Activated CD8-positive, alpha-beta memory T cell treated with anti-CD3 and anti-CD28 coated beads, Interleukin-2, amount 10 ng/mL, durations not matched to agents 7 days and 5 days (primary cell): ENCODE results near the gene KRT33B. TPM values are rescaled to one million over a fixed set of nuclear protein-coding genes. Genes with fewer than 3 reads are reported as not detected.
"Not testable (repeated sequence)": the region's sequence is repeated elsewhere in the genome, so short reads cannot be mapped to it uniquely, and the experiment has no call there.

Experiments
- ATAC-seq: fragments of 150-1000 bp; cut with Tn5 transposase; one replicate; pipeline ENCODE4 v1.10.0; 2021; ENCODE audit warnings: moderate library complexity
- CTCF ChIA-PET: fragments of 350-600 bp; sonication (Branson Sonifier 250); formaldehyde crosslinking; loops from one replicate; lab custom pipeline; 2021; ENCODE audit warnings: antibody characterized with exemption; lab: Charles Lee
- DNase-seq: peaks from one replicate; pipeline ENCODE4 v3.0.0-alpha.2; 2020
- H3K27ac Mint-ChIP-seq: one replicate; pipeline ENCODE4 v1.8.0; 2021; ENCODE audit warnings: mild to moderate bottlenecking, mixed read lengths
- H3K27me3 Mint-ChIP-seq: one replicate; pipeline ENCODE4 v1.8.0; 2021; ENCODE audit warnings: mixed read lengths
- H3K36me3 Mint-ChIP-seq: one replicate; pipeline ENCODE4 v1.8.0; 2021; ENCODE audit warnings: mild to moderate bottlenecking, mixed read lengths
- H3K4me1 Mint-ChIP-seq: one replicate; pipeline ENCODE4 v1.8.0; 2021; ENCODE audit warnings: mixed read lengths
- H3K4me3 Mint-ChIP-seq: one replicate; pipeline ENCODE4 v1.8.0; 2021; ENCODE audit warnings: mild to moderate bottlenecking, moderate library complexity, mixed read lengths
- H3K9me3 Mint-ChIP-seq: one replicate; pipeline ENCODE4 v1.8.0; 2022; ENCODE audit warnings: low read depth, mixed read lengths
- total RNA-seq, 2 experiments: library from RNA; stranded (reverse); gene quantifications; one replicate each; pipeline ENCODE4 v1.2.3, GENCODE V29; 2021

KRT33B gene
- total RNA-seq, 2 experiments from 2014 or later: not detected

DNA sequence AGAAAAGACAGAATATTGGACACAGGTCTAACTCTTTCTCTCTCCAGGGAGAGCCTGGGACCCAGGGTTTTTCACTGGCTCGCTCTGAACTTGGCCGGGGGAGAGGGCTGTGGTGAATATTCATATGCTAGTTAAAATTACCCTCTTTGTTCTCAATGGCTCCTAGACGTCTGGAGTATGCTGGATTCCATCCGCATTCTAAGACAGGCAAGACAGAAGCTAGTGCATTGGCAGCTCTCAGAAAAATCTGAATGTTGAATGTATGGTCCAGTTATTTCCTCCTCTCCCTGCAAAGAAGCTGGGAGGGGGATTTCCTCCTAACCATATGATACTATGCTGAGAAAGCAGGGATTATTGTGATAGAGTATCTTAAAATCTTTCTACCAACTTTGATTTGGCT is 18.1 kb upstream of the KRT33B start:
- DNase-seq (no peak), ATAC-seq (no peak)
- CTCF ChIA-PET: no interaction called here
- no peaks in the 10 kb centered on the region for H3K4me1 Mint-ChIP-seq
- H3K27ac Mint-ChIP-seq: no peak overlapping the region
- H3K4me3 Mint-ChIP-seq: no peak overlapping the region
- H3K9me3 Mint-ChIP-seq: peaks cover 3% of the 10 kb centered on the region
- H3K27me3 Mint-ChIP-seq: peaks cover 37% of the 10 kb centered on the region
- H3K36me3 Mint-ChIP-seq: peaks cover 2% of the 10 kb centered on the region

DNA sequence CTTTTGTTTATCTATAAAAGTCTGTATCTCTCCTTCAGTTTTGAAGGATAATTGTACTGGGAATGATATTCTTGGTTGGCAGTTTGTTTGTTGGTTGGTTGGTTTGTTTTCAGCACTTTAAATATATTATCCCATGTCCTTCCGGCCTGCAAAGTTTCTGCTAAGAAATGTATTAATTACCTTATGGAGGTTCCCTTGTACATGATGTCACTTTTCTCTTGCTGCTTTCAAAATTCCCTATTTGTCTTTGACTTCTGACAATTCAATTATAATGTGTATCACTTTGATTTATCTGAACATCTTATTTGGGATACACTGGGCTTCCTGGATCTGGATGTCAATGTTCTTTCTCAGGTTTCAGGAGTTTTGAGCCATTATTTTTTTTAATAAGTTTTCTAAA is 16.6 kb upstream of the KRT33B start:
- Mint-ChIP-seq H3K27ac (no peak overlapping the region), H3K9me3 (peaks cover 3% of the 10 kb centered on the region), H3K36me3 (peaks cover 2% of the 10 kb centered on the region), H3K4me3 (no peak overlapping the region), H3K27me3 (peaks cover 31% of the 10 kb centered on the region), H3K4me1 (no peaks in the 10 kb centered on the region)
- CTCF ChIA-PET: no interaction called here
- no peak for DNase-seq
- ATAC-seq: no peak

DNA sequence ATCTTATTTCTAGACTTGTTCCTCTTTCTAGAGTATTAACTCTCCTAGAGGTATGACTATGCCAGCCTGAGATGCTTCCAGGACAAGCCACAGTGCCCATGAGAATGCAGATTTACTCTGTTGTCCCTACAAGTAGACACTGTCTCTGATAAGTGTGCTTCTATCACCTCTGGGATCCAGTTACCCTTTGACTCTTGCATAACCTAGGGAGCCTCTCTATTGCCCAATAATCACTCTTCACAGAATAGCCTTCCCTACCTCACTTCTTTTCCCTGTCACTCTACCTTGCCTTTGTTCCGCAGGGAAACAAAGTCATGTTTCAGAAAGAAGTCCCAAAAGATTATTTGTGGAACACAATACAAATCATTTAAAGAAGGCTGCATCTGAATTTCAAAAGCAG is 14.1 kb upstream of the KRT33B start:
- Mint-ChIP-seq H3K4me3 (no peak overlapping the region), H3K36me3 (peaks cover 2% of the 10 kb centered on the region), H3K27me3 (peaks cover 14% of the 10 kb centered on the region), H3K4me1 (no peaks in the 10 kb centered on the region), H3K27ac (no peak overlapping the region), H3K9me3 (peaks cover 3% of the 10 kb centered on the region)
- CTCF ChIA-PET: no interaction called here
- ATAC-seq (no peak), DNase-seq (no peak)

DNA sequence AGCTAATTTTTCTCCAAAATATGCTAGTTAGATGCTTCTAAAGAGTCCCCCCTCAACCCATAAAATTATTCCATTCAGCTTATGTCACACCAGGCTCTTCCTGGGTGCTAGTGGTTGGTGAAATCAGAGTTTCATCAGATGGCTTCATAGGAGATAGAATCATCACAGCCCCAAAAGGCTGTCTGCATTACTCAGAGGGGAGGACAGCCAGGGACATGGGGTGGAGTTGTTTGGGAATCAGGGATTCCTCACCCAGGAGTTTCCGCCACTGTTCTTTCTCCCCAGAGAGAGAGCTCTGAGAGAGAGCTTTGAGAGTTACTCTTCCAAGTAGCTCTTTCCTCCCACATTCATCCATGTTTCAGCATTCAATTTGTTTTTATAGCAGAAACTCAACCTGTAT is 12.8 kb upstream of the KRT33B start:
- Mint-ChIP-seq H3K36me3 (no peaks in the 10 kb centered on the region), H3K9me3 (peaks cover 3% of the 10 kb centered on the region), H3K4me3 (no peak overlapping the region), H3K4me1 (no peaks in the 10 kb centered on the region), H3K27me3 (peaks cover 11% of the 10 kb centered on the region), H3K27ac (no peak overlapping the region)
- ATAC-seq (no peak), DNase-seq (no peak)
- CTCF ChIA-PET: no interaction called here

DNA sequence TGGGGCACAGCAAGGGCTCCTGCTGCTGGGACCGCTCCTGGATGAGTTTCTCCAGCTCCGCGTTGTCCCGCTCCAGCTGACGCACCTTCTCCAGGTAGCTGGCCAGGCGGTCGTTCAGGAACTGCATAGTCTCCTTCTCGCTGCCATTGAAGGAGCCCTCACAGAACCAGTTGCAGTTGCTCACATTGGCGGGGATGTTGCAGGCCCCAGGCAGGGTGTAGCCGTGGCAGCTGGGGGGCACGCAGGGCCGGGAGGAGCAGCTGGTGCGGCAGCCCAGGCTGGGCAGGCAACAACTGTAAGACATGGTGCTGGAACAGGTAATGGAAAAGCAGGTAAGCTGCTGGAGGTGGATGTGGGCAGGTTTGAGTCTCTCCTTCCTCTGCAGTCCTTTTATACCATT is 12.3 kb upstream of the KRT33B start, which contains the start of gene KRT34:
KRT34 (minus strand) TSS at position 364 of the 400 bp plus-strand sequence; CDS start at position 304, 60 bp downstream.
- H3K4me3 Mint-ChIP-seq, H3K27ac Mint-ChIP-seq, ATAC-seq, H3K36me3 Mint-ChIP-seq, H3K9me3 Mint-ChIP-seq, H3K4me1 Mint-ChIP-seq, DNase-seq, CTCF ChIA-PET: not testable (repeated sequence)
- peaks cover 13% of the 10 kb centered on the region for H3K27me3 Mint-ChIP-seq

DNA sequence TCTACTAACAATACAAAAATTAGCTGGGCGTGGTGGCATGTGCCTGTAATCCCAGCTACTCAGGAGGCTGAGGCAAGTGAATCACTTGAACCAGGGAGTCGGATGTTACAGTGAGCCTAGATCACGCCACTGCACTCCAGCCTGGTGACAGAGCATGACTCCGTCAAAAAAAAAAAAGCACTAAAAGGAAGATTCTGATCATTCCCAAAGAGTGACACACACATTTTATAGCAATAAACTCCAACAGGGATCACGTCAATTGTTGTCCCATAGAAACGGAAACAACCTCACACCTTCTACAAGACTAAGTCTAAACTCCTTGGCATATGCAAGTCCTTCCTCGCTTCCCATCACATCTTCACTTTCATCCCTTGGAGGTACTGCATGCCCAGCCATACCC is 10.5 kb upstream of the KRT33B start:
- H3K36me3 Mint-ChIP-seq, H3K4me1 Mint-ChIP-seq, H3K9me3 Mint-ChIP-seq, DNase-seq, H3K27ac Mint-ChIP-seq, ATAC-seq, CTCF ChIA-PET, H3K4me3 Mint-ChIP-seq: not testable (repeated sequence)
- H3K27me3 Mint-ChIP-seq: peaks cover 12% of the 10 kb centered on the region

DNA sequence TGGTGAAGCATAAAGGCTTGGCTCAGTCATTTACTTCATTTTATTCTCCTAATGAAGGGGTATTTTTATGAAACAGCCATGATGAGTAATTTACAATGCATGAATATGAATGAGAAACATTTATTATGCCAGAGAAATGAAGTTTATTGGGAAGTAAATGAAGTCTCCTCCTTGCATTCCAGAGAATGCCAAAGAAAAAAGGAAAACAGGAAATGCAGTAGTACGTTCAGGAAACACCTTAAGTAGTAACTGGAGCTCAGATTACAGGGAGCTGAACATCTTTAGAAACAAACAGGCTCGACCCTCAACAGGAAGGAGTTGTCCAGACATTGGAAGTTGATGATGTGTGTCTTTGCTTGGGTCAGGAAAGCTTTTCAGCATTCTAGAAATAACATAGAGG is 7.9 kb upstream of the KRT33B start:
- Mint-ChIP-seq H3K9me3 (no peaks in the 10 kb centered on the region), H3K27me3 (peaks cover 11% of the 10 kb centered on the region), H3K4me3 (no peak overlapping the region), H3K4me1 (no peaks in the 10 kb centered on the region), H3K36me3 (no peaks in the 10 kb centered on the region), H3K27ac (no peak overlapping the region)
- ATAC-seq: no peak
- CTCF ChIA-PET: no interaction called here
- DNase-seq: no peak

DNA sequence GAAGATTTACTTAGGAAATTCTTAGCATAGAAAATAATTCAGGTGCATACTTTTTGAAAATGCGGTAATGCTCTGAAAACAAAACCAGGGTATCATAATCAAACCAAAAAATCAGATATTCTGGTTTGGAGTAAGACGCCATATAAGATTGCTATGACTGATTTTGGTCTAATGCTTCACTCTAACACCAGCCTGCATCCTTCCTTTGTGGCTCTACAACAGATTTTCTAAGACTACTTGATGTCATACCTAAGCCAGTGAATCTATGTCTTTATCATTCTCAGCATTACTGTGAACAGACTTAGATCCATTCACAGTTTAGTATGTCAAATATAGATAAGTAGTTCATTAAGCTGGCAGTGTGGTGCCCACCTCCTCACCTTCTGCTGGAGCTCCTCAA is 590 bp downstream of the KRT33B start:
- H3K36me3 Mint-ChIP-seq: no peaks in the 10 kb centered on the region
- DNase-seq (no peak), ATAC-seq (no peak)
- CTCF ChIA-PET: interaction anchor here (1.2 kb wide), 1 partner anchor 21 kb away, joined by 3 read pairs; no protein-coding TSS in a partner anchor
- peaks cover 3% of the 10 kb centered on the region for H3K27me3 Mint-ChIP-seq
- no peaks in the 10 kb centered on the region for H3K9me3 Mint-ChIP-seq
- H3K4me3 Mint-ChIP-seq: no peak overlapping the region
- H3K4me1 Mint-ChIP-seq: peaks cover 6% of the 10 kb centered on the region
- H3K27ac Mint-ChIP-seq: no peak overlapping the region

DNA sequence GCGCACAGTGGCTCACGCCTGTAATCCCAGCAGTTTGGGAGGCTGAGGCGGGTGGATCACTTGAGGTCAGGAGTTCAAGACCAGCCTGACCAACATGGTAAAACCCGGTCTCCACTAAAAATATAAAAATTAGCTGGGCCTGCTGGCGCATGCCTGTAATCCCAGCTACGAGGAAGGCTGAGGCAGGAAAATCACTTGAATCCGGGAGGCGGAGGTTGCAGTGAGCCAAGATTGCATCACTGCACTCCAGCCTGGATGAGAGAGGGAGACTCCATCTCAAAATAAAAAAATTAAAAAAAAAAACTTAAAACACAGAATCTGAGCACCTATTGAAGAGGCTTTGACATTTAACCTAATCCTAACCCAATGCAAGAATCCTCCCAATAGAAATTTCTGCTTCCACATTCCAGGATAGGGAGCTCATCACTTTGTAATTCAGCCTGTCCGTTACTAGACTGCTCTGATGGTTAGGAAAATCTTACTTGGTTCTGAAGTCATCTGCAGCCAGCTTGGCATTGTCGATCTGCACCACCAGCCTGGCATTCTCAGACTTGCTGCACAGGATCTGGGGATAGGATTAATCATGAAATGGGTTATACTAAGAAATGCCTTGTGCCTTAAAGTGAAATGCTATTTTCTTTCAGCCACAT is 2.1 kb downstream of the KRT33B start:
- ATAC-seq: no peak
- H3K36me3 Mint-ChIP-seq: no peaks in the 10 kb centered on the region
- peaks cover 6% of the 10 kb centered on the region for H3K4me1 Mint-ChIP-seq
- CTCF ChIA-PET: no interaction called here
- no peaks in the 10 kb centered on the region for H3K9me3 Mint-ChIP-seq
- peaks cover 3% of the 10 kb centered on the region for H3K27me3 Mint-ChIP-seq
- no peak for DNase-seq
- H3K4me3 Mint-ChIP-seq: no peak overlapping the region
- no peak overlapping the region for H3K27ac Mint-ChIP-seq

DNA sequence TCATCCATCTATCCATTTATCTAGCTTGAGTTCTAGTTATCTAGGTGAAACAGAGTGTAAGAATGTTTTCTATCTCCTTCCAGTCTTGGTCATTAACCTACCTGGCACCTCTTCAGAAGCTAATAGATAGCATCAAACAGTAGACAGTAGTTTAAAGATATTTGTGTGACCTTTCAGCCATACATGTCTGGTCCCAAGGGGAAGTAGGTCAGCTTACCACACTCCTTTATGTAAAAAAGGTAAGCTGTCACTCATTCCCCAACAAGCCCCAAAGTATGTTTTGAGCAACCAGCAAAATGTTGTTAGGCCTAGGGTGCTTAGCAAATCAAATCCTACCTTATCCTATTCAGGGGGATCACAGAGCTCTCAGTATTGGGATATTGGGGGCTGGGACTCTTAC is 3.5 kb downstream of the KRT33B start:
- H3K4me1 Mint-ChIP-seq: peaks cover 6% of the 10 kb centered on the region
- no peak for DNase-seq
- H3K27ac Mint-ChIP-seq: no peak overlapping the region
- CTCF ChIA-PET: no interaction called here
- H3K9me3 Mint-ChIP-seq: no peaks in the 10 kb centered on the region
- H3K36me3 Mint-ChIP-seq: no peaks in the 10 kb centered on the region
- peaks cover under 1% of the 10 kb centered on the region for H3K27me3 Mint-ChIP-seq
- no peak overlapping the region for H3K4me3 Mint-ChIP-seq
- ATAC-seq: no peak

DNA sequence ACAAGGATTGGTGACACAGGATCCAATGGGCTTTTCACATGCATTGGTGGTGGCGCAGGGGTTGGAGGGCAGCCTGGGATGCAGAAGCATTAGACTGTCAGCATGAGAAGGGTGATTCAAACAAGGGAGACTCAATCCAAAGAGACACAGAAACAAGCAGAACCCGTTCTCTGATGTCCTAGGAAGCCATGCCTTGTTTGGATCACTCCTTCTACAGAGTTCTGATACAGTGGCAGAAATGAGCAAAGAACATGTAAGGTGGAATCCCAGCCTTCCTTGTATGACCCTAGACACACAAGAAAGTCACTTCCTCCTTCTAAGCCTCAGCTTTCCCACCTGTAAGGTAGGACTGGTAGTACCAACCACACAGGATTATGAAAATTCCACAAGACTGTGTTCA is 5.7 kb downstream of the KRT33B start:
- Mint-ChIP-seq H3K27me3 (no peaks in the 10 kb centered on the region), H3K4me1 (no peaks in the 10 kb centered on the region), H3K9me3 (no peaks in the 10 kb centered on the region), H3K27ac (no peak overlapping the region), H3K36me3 (no peaks in the 10 kb centered on the region), H3K4me3 (no peak overlapping the region)
- CTCF ChIA-PET: no interaction called here
- DNase-seq: no peak
- no peak for ATAC-seq

DNA sequence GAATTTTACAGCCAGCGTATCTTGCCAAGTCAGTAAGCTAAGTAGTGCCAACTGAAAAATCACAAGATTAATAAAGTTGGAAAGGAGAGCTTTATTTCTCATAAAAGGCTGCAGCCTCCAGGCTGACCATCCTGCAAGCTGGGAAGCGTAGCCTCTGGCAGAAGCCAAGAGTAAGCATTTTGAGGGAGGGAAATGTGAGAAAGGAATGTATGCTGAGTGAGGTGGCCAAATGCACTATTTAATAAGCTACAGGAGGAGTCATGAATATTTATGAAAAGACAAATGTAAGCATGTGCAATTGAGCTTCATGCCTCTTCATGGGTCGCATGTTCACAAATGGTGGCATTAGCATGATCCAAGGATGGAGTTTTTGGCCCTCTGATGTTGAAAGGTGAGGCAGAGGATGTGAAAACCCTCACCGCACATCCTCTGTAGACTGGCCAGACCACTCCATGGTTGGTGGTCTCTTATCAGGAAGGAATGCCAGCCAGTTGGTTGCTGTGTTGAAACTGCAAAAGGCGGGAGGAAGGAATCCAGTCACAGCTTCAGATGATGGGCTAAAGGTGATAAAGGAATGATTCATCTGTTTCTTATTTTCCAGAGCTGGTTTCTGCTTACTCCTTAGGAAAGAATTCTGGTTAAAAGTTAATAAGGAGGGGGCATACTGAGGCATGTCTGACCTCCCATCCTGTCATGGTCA is 9.2 kb downstream of the KRT33B start:
- Mint-ChIP-seq H3K27ac (no peak overlapping the region), H3K4me3 (no peak overlapping the region), H3K27me3 (peaks cover 9% of the 10 kb centered on the region), H3K9me3 (no peaks in the 10 kb centered on the region), H3K4me1 (no peaks in the 10 kb centered on the region), H3K36me3 (no peaks in the 10 kb centered on the region)
- ATAC-seq (no peak), DNase-seq (no peak)
- CTCF ChIA-PET: no interaction called here

DNA sequence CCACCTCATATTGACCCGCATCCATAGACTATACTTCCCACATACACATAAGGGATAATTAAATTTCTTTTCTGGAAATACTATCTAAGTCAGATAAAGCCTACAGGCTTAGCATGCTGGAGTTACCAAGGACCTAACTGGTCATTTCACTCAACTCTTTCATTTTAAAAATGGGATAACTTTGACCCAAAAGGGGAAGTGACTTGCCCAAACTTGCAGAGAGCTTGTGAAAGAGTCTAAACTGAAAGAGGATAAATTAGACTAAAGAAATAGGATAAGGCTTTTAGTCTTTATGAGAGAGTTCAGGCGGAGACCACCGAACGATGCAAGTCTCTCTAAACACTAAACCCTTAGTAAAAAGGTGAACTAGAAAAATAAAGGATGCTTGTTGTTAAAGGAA is 15.1 kb downstream of the KRT33B start:
- ATAC-seq (no peak), DNase-seq (no peak)
- H3K9me3 Mint-ChIP-seq: no peaks in the 10 kb centered on the region
- no peak overlapping the region for H3K4me3 Mint-ChIP-seq
- no peaks in the 10 kb centered on the region for H3K36me3 Mint-ChIP-seq
- H3K4me1 Mint-ChIP-seq: no peaks in the 10 kb centered on the region
- CTCF ChIA-PET: no interaction called here
- no peak overlapping the region for H3K27ac Mint-ChIP-seq
- H3K27me3 Mint-ChIP-seq: peaks cover 20% of the 10 kb centered on the region

DNA sequence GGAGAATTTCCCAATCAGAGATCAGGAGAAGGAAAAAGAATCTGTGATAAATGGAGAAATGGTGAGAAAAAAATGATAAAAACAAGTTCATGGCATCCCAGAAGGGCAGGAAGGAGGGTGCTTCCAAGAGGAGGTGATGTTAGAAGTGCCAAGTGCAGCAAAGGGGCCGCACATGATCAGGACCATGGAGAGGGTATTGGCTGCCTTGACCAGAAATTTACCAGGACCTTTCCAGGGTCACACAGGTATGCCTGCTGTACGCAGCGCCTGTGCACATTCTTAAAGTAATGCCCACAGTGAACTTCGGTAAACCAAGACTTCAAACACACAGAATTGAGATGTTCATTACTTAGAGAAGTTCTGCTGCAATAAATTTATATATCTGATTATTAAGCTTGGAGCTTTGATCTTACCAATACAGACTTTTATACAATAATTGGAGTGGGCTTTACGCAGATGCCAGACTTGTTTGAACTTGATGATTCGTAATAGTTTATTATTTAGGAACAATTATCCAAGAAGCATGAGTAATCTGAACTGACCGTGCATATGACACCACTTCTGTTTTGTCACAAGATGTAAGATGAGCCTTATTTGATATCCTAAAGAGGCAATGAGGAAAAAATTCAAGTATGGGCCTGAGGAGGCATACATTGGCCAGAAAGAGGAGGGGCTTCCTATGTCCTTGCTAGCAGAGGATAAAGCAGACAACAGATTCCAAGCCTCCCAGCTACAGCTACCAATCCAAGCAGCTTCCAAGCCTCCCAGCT is 16.8 kb downstream of the KRT33B start:
- Mint-ChIP-seq H3K36me3 (no peaks in the 10 kb centered on the region), H3K27ac (no peak overlapping the region), H3K9me3 (no peaks in the 10 kb centered on the region), H3K27me3 (peaks cover 22% of the 10 kb centered on the region), H3K4me3 (no peak overlapping the region), H3K4me1 (no peaks in the 10 kb centered on the region)
- DNase-seq: no peak
- CTCF ChIA-PET: no interaction called here
- ATAC-seq: no peak
